Measurements from ENCODE around the gene CATSPER2. TPM values are rescaled to one million over a fixed set of nuclear protein-coding genes. Genes with fewer than 3 reads are reported as not detected.
"Not testable (repeated sequence)": the region's sequence is repeated elsewhere in the genome, so short reads cannot be mapped to it uniquely, and the experiment has no call there.

The CATSPER2 gene
- total RNA-seq, 1 experiment from 2014 or later: 4.6 TPM

DNA sequence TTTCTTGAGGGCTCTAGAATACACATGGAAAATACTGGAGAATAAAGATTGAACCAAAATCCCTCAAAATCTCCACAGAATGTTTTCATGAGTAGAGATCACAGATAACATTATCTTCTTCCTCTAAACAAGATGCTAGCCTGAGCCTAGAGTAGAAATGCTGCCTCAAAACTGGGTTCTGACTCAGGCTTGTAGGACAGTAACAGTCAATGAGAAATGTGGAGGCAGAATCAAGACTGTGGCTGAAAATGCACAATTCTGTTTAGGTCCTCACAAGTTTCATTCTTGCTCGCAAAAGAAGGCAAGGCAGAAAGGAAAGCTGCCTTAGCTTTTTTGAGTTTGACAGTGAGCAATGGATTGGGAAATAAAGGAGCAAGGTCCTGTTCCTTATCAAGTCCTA is 25.5 kb upstream of the CATSPER2 start:
- not testable (repeated sequence) for H3K9me3 Mint-ChIP-seq; H2BK5ac ChIP-seq (ENCODE audit: insufficient read length, low read length); H3K4me1 ChIP-seq (ENCODE audit: insufficient read depth, low read length); H4K8ac ChIP-seq (replicated peaks; ENCODE audit: insufficient read length, low read depth, low read length); H3K79me1 ChIP-seq (ENCODE audit: insufficient read depth, low read depth, low read length, poor library complexity, severe bottlenecking); H4K91ac ChIP-seq (ENCODE audit: insufficient read length, low read depth, low read length); H3K4me3 Mint-ChIP-seq; H3K4me2 ChIP-seq (ENCODE audit: insufficient read depth, insufficient read length, low read length); DNase-seq; H3K4me1 Mint-ChIP-seq; H2BK12ac ChIP-seq (ENCODE audit: insufficient read length, low read depth, low read length); H4K20me1 ChIP-seq (ENCODE audit: control insufficient read depth, insufficient read depth, insufficient read length); H3K9me3 ChIP-seq (ENCODE audit: control insufficient read depth, low read depth, low read length); H3K27me3 ChIP-seq (ENCODE audit: insufficient read depth, low read length); H3K18ac ChIP-seq (ENCODE audit: insufficient read length, low read depth, low read length); H3K27ac Mint-ChIP-seq; H3K79me2 ChIP-seq (ENCODE audit: insufficient read depth, low read length); H3K36me3 Mint-ChIP-seq (ENCODE audit: insufficient read depth in 1 of 3, low read depth in 3 of 3); H4K5ac ChIP-seq (ENCODE audit: insufficient read length, low read depth, low read length); H3K27ac ChIP-seq (ENCODE audit: insufficient read length, low read depth, low read length); H3K56ac ChIP-seq (ENCODE audit: insufficient read length, low read depth, low read length); H3K14ac ChIP-seq (ENCODE audit: insufficient read depth, low read length); H2BK15ac ChIP-seq (ENCODE audit: low read depth, low read length); H2AFZ ChIP-seq (ENCODE audit: low read length); H3K9ac ChIP-seq (ENCODE audit: extremely low read depth, insufficient read length, low read length); H2BK20ac ChIP-seq (ENCODE audit: low read depth, low read length, poor library complexity, severe bottlenecking); H3T11ph ChIP-seq (ENCODE audit: low read length); H2AK5ac ChIP-seq (ENCODE audit: insufficient read length, low read length); H2BK120ac ChIP-seq (ENCODE audit: low read depth, low read length, poor library complexity, severe bottlenecking); H3K23me2 ChIP-seq (ENCODE audit: insufficient read length, low read depth, low read length, poor library complexity, severe bottlenecking); H3K27me3 Mint-ChIP-seq (ENCODE audit: low read depth); H3K4ac ChIP-seq (ENCODE audit: low read depth, low read length); H3K23ac ChIP-seq (ENCODE audit: insufficient read length, low read depth, low read length)
- no CpG with 5 or more reads among the region's 1 CpG for WGBS (ENCODE audit: extremely low coverage, insufficient read length, low lambda C conversion rate)

DNA sequence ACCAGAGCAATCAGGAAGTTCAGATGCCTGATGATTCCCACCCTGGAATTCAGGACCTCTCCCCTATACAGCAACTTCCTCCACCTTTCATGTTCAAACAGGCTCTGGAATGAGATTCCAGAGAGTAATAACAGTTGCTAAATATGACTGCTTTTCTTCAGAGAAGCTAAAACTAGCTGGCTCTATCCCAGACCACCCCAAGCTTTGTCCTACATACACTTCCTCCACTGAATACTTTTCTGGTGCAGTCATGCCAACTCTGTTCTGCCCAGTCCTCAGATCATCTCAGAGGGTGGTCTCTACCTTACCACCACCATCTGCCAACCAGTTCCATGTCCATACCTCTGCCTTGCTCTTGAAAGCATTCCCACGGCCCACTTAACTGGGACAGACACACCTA is 17.5 kb upstream of the CATSPER2 start:
- H3K4me2 ChIP-seq (ENCODE audit: insufficient read depth, insufficient read length, low read length); H2AFZ ChIP-seq (ENCODE audit: low read length); H3K27me3 ChIP-seq (ENCODE audit: insufficient read depth, low read length); H3K23ac ChIP-seq (ENCODE audit: insufficient read length, low read depth, low read length); H3K27ac Mint-ChIP-seq; H3T11ph ChIP-seq (ENCODE audit: low read length); H3K4me1 ChIP-seq (ENCODE audit: insufficient read depth, low read length); H3K4me3 Mint-ChIP-seq; H4K91ac ChIP-seq (ENCODE audit: insufficient read length, low read depth, low read length); H3K56ac ChIP-seq (ENCODE audit: insufficient read length, low read depth, low read length); H3K9me3 Mint-ChIP-seq; H2BK5ac ChIP-seq (ENCODE audit: insufficient read length, low read length); H3K4me1 Mint-ChIP-seq; H2BK20ac ChIP-seq (ENCODE audit: low read depth, low read length, poor library complexity, severe bottlenecking); H3K79me2 ChIP-seq (ENCODE audit: insufficient read depth, low read length); H3K79me1 ChIP-seq (ENCODE audit: insufficient read depth, low read depth, low read length, poor library complexity, severe bottlenecking); H3K4ac ChIP-seq (ENCODE audit: low read depth, low read length); H2BK15ac ChIP-seq (ENCODE audit: low read depth, low read length); H4K5ac ChIP-seq (ENCODE audit: insufficient read length, low read depth, low read length); H3K14ac ChIP-seq (ENCODE audit: insufficient read depth, low read length); H4K8ac ChIP-seq (replicated peaks; ENCODE audit: insufficient read length, low read depth, low read length); H3K9me3 ChIP-seq (ENCODE audit: control insufficient read depth, low read depth, low read length); H3K18ac ChIP-seq (ENCODE audit: insufficient read length, low read depth, low read length); H3K27me3 Mint-ChIP-seq (ENCODE audit: low read depth); H3K9ac ChIP-seq (ENCODE audit: extremely low read depth, insufficient read length, low read length); H2BK120ac ChIP-seq (ENCODE audit: low read depth, low read length, poor library complexity, severe bottlenecking); H4K20me1 ChIP-seq (ENCODE audit: control insufficient read depth, insufficient read depth, insufficient read length); H2AK5ac ChIP-seq (ENCODE audit: insufficient read length, low read length); DNase-seq; H3K23me2 ChIP-seq (ENCODE audit: insufficient read length, low read depth, low read length, poor library complexity, severe bottlenecking); H2BK12ac ChIP-seq (ENCODE audit: insufficient read length, low read depth, low read length); H3K27ac ChIP-seq (ENCODE audit: insufficient read length, low read depth, low read length); H3K36me3 Mint-ChIP-seq (ENCODE audit: insufficient read depth in 1 of 3, low read depth in 3 of 3): not testable (repeated sequence)
- no CpG with 5 or more reads among the region's 1 CpG for WGBS (ENCODE audit: extremely low coverage, insufficient read length, low lambda C conversion rate)
